Subcutaneous adipose tissue (tissue), 4 donors: Measurements from ENCODE around the gene ZCWPW1. TPM values are rescaled to one million over a fixed set of nuclear protein-coding genes. Genes with fewer than 3 reads are reported as not detected.

Source experiments
- CTCF ChIP-seq: fragments of 450-650 bp; IDR thresholded peaks from one replicate; pipeline ENCODE4 v1.5.1; 2016; ENCODE audit warnings: low read depth, mild to moderate bottlenecking, control low read depth, antibody characterized with exemption, moderate library complexity
- total RNA-seq, 4 donors: library from RNA; depleted of rRNA; stranded (reverse); fragments of >200 nt; gene quantifications; one replicate each; pipeline ENCODE4 v1.1.0, GENCODE V29; 2016

The ZCWPW1 gene
- total RNA-seq, 4 donors from 2014 or later: 6.0 to 11.1 (median 8.0) TPM

DNA sequence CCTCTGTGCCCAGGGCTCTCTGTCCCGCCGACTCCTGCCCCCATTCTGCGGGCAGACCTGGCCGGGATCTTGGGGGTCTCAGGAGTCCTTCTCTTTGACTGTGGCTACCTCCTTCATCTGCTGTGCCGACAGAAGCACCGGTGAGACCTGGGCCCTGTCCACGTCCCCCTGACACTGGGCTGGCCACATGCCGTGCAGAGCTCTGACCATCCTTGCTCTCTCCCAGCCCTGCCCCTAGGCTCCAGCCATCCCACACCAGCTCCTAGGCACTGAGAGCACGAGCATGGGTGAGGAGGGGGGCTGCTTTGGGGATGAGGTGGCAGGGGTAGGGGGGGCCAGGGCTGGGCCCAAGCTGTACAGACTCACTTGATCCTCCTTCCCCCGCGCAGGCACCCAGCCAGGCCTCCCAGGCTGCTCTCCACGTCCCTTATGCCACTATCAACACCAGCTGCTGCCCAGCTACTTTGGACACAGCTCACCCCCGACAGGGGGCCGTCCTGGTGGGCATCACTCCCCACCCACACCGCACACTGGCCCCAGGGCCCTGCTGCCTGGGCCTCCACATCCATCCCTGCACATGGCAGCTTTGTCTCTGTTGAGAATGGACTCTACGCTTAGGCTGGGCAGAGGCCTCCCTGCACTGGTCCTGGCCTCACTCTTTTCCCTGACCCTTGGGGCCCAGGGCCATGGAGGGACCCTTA lies 75.4 kb downstream of the ZCWPW1 start:
- TF ChIP-seq CTCF: no peak

DNA sequence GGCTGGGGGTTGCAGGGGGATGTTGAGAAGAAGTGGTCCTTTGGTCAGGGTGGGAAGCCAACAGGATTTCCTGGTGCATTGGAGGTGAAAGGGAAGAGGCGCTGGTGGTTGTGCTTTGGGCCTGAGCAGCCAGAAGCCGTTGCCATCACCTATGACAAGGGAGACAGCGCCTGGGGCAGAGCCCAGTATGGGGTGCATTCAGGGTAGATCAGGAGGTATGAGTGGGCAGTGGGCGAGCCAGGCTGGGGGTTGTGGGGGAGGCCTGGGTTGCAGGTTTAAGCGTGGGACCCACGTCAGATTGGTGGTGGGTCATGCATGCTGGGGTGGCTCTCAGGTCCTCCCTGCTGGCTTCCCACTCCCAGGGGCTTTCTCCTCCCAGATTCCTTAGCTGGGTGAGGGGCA lies 76.8 kb downstream of the ZCWPW1 start:
- TF ChIP-seq CTCF: no peak

Other genes with a start within 250 kb of the ZCWPW1 start
- under 1 TPM in 3 of 4 donors, not detected in 1; 0.34 to 0.66 (median 0.49) TPM for gene PVRIG, start 208.8 kb downstream of the ZCWPW1 start, total RNA-seq
- gene SPDYE3, start 121.0 kb downstream of the ZCWPW1 start, total RNA-seq: not detected
- gene PILRB, start 70.6 kb downstream of the ZCWPW1 start, total RNA-seq: 100 to 1,000 TPM in 1 of 4 donors, 10 to 100 TPM in 3; 21.8 to 154 (median 34.0) TPM
- gene PILRA, start 55.2 kb downstream of the ZCWPW1 start, total RNA-seq: 10 to 100 TPM in 2 of 4 donors, 1 to 10 TPM in 2; 8.0 to 44.2 (median 9.9) TPM
- 10 to 100 TPM; 21.2 to 28.6 (median 22.3) TPM for gene MEPCE, start 1.1 kb upstream of the ZCWPW1 start, total RNA-seq
- 10 to 100 TPM; 11.1 to 26.4 (median 18.4) TPM for gene PPP1R35, start 7.8 kb upstream of the ZCWPW1 start, total RNA-seq
- gene SPACDR, start 35.6 kb upstream of the ZCWPW1 start, total RNA-seq: under 1 TPM in 1 of 4 donors, not detected in 3; 0.68 TPM
- gene TSC22D4, start 50.5 kb upstream of the ZCWPW1 start, total RNA-seq: 10 to 100 TPM; 17.0 to 35.6 (median 19.1) TPM
- under 1 TPM in 2 of 4 donors, not detected in 2; 0.17 to 0.22 TPM for gene NYAP1, start 55.2 kb upstream of the ZCWPW1 start, total RNA-seq
- gene AGFG2, start 110.5 kb upstream of the ZCWPW1 start, total RNA-seq: 10 to 100 TPM in 2 of 4 donors, 1 to 10 TPM in 2; 3.4 to 24.3 (median 7.1) TPM
- gene SAP25, start 145.2 kb upstream of the ZCWPW1 start, total RNA-seq: under 1 TPM in 1 of 4 donors, not detected in 3; 0.66 TPM
- gene LRCH4, start 157.4 kb upstream of the ZCWPW1 start, total RNA-seq: 10 to 100 TPM; 28.0 to 73.6 (median 51.3) TPM
- gene FBXO24, start 157.6 kb upstream of the ZCWPW1 start, total RNA-seq: under 1 TPM in 2 of 4 donors, not detected in 2; 0.34 to 0.44 TPM
- 10 to 100 TPM; 10.3 to 58.6 (median 27.8) TPM for gene PCOLCE, start 173.7 kb upstream of the ZCWPW1 start, total RNA-seq
- gene MOSPD3, start 183.8 kb upstream of the ZCWPW1 start, total RNA-seq: 10 to 100 TPM in 2 of 4 donors, 1 to 10 TPM in 2; 4.8 to 15.3 (median 11.7) TPM
- gene TFR2, start 212.8 kb upstream of the ZCWPW1 start, total RNA-seq: under 1 TPM in 3 of 4 donors, not detected in 1; 0.49 to 0.94 (median 0.88) TPM
- gene ACTL6B, start 227.7 kb upstream of the ZCWPW1 start, total RNA-seq: not detected
- 100 to 1,000 TPM; 148 to 232 (median 186) TPM for gene GNB2, start 245.0 kb upstream of the ZCWPW1 start, total RNA-seq